Natural killer cell treated with Interleukin-12 subunit alpha and Interleukin-12 subunit beta and Interleukin-15 and Interleukin-18, amount 100 ng/mL, for 72 hours (primary cell): ENCODE results near the gene STPG3. TPM values are rescaled to one million over a fixed set of nuclear protein-coding genes. Genes with fewer than 3 reads are reported as not detected.
"Not testable (repeated sequence)": the region's sequence is repeated elsewhere in the genome, so short reads cannot be mapped to it uniquely, and the experiment has no call there.

ENCODE experiments used
- ATAC-seq, 2 donors: fragments of 150-1000 bp; cut with Tn5 transposase in 1 of 2; sonication (Bioruptor Pico), chemical (Tn5 transposase) in 1 of 2; 2 replicates each; pipeline ENCODE4 v1.10.0; 2021
- DNase-seq: peaks from one replicate; pipeline ENCODE4 v3.0.0; 2022; ENCODE audit warnings: low spot score
- H3K27ac Mint-ChIP-seq, 2 donors: 1 replicate in 1 of 2; 2 replicates in 1 of 2; pipeline ENCODE4 v1.8.0; 2022; ENCODE audit warnings: mixed read lengths in 2 of 2, mild to moderate bottlenecking in 1 of 2, moderate library complexity in 1 of 2
- H3K27me3 Mint-ChIP-seq, 2 donors: 1 replicate in 1 of 2; 2 replicates in 1 of 2; pipeline ENCODE4 v1.8.0; 2022; ENCODE audit warnings: mixed read lengths in 2 of 2
- H3K36me3 Mint-ChIP-seq: one replicate; pipeline ENCODE4 v1.8.0; 2022; ENCODE audit warnings: mixed read lengths
- H3K4me1 Mint-ChIP-seq, 2 donors: 1 replicate in 1 of 2; 2 replicates in 1 of 2; pipeline ENCODE4 v1.8.0; 2022; ENCODE audit warnings: low read depth in 2 of 2, mixed read lengths in 2 of 2, mild to moderate bottlenecking in 1 of 2
- H3K4me3 Mint-ChIP-seq: one replicate; pipeline ENCODE4 v1.8.0; 2022; ENCODE audit warnings: mixed read lengths
- H3K9me3 Mint-ChIP-seq: 2 replicates; pipeline ENCODE4 v1.8.0; 2022; ENCODE audit warnings: mixed read lengths
- total RNA-seq, 2 donors: library from RNA; stranded (reverse); gene quantifications; one replicate each; pipeline ENCODE4 v1.2.3, GENCODE V29; 2022

STPG3 gene
- total RNA-seq, 2 donors from 2014 or later: not detected

- H3K4me1 Mint-ChIP-seq: peaks cover 5 to 6% of the 10 kb centered on the region in 2 donors
- ATAC-seq: no peak
- no peak for DNase-seq
- H3K9me3 Mint-ChIP-seq: no peaks in the 10 kb centered on the region
- H3K36me3 Mint-ChIP-seq: no peaks in the 10 kb centered on the region
- peaks cover 0 to 6% of the 10 kb centered on the region in 2 donors for H3K27me3 Mint-ChIP-seq
- no peak overlapping the region for H3K27ac Mint-ChIP-seq
- no peak overlapping the region for H3K4me3 Mint-ChIP-seq
Measured at GRCh38 chr9:137234758-137235423, 16.2 kb upstream of the STPG3 start.

- H3K27me3 Mint-ChIP-seq: peaks cover 0 to 6% of the 10 kb centered on the region in 2 donors
- H3K4me3 Mint-ChIP-seq: no peak overlapping the region
- ATAC-seq: no peak
- H3K4me1 Mint-ChIP-seq: peaks cover 5 to 6% of the 10 kb centered on the region in 2 donors
- H3K9me3 Mint-ChIP-seq: no peaks in the 10 kb centered on the region
- no peak overlapping the region for H3K27ac Mint-ChIP-seq
- no peak for DNase-seq
- no peaks in the 10 kb centered on the region for H3K36me3 Mint-ChIP-seq
Measured at GRCh38 chr9:137235424-137236237, 15.5 kb upstream of the STPG3 start.

DNA sequence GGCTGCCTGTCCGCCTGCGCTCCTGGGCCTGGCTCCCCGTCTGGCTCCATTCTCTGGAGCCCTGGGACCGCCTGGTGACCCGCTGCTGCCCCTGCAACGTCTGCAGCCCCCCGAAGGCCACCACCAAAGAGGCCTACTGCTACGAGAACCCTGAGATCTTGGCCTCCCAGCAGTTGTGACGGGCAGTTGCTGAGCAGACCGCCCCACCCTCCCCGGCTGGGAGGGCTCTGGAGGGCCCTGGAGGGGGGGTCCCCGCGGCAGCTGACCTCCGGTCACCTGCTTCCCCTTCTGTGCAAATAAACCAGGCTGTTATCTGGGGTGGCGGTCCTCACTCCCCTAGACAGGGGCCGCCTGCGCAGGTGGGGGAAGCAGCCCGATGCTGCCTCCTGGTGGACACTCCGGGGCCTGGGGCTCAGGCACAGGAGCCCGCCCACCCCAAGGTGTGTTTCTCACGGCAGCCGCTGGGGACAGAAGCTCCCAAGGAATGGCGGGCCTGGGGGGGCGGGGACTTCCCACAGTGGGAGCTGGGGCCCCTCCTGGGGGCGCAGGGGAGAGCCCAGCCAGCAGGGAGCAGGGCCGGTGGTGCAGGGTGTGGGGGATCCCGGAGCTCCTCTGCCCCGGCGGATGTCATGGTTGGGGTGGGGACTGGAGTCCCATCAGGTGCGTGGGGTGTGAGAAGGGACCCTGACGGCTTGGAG lies 14.7 kb upstream of the STPG3 start:
- Mint-ChIP-seq H3K9me3 (no peaks in the 10 kb centered on the region), H3K27me3 (peaks cover 0 to 6% of the 10 kb centered on the region in 2 donors), H3K27ac (no peak overlapping the region), H3K36me3 (no peaks in the 10 kb centered on the region), H3K4me3 (no peak overlapping the region), H3K4me1 (peaks cover 5 to 9% of the 10 kb centered on the region in 2 donors)
- ATAC-seq (peak; percentile 20 to 21), DNase-seq (peak; percentile 87)

DNA sequence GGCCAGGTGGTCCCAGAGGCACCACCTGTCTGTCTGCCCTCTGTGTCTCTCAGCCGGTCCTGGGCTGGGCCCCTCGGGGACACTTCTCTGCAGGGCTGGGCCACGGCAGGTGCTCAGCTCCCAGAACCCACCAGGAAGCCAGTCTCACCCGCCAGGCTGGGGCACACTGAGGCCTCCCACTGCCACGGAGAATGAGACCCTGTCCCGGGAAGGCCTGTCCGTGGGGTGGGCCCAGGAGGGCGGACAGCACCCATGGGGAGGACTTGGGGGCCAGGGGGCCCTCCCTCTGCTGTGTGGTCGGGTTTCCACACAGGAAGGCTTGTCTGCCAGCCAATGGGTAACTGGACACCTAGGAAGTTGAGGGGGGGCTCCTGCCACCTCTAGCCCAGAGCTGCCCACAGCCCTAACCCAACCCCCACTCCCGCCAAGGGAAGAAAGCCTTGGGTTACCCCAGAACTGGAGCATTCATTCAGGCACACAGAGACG lies 14.1 kb upstream of the STPG3 start:
- Mint-ChIP-seq H3K9me3 (no peaks in the 10 kb centered on the region), H3K27ac (no peak overlapping the region), H3K4me1 (peaks cover 5 to 9% of the 10 kb centered on the region in 2 donors), H3K4me3 (no peak overlapping the region), H3K36me3 (no peaks in the 10 kb centered on the region), H3K27me3 (peaks cover 0 to 6% of the 10 kb centered on the region in 2 donors)
- ATAC-seq: no peak
- no peak for DNase-seq

DNA sequence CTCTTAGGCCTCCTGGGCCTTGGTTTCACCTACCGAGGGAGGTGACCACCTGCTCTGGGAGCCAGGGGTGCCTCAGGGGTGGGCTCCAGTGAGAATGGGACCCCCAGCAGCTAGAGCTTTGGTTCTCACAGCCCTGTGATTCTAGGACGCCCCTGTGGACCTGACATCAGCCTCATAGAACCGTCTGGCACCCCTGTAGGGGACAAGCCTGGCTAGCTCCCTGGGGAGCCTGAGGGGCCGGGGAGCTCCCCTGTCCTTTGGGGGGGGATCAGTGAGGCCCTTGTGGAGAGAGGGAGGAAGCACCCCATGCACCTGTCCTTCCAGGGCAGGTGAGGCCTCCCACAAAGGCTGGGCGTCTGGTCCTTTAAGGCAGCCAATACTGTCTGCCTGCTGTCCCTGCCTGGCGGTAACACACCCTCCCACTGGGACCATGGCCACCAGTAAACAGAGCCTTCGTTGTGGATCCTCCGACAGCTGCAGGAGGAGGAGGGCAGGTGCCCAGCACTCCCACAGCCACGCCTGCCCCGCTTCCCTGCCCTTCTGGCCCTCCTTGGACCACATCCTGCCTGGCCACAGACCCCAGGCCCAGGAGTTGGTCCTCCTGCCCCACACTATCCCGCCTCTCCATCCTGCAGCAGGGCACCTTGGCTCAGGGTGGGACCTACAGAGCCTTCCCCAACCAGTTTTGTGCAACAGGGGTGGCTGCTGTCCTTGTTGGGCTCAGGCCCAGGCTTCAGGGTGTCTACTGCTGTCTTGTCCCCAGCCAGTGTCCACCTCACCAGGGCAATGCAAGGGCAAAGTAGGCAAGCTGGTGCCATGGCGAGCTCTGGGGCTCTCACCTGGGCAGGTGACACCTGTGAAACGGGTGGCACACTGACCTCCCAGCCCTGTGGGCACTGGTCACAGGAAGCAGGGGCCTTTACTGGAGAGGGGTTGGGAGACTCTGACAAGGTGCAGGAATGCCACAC lies 13.0 kb upstream of the STPG3 start:
- H3K9me3 Mint-ChIP-seq: no peaks in the 10 kb centered on the region
- H3K4me1 Mint-ChIP-seq: peaks cover 10 to 18% of the 10 kb centered on the region in 2 donors
- no peak overlapping the region for H3K4me3 Mint-ChIP-seq
- H3K36me3 Mint-ChIP-seq: peaks cover 5% of the 10 kb centered on the region
- DNase-seq (no peak), ATAC-seq (no peak)
- H3K27me3 Mint-ChIP-seq: peaks cover 0 to 6% of the 10 kb centered on the region in 2 donors
- H3K27ac Mint-ChIP-seq: no peak overlapping the region

DNA sequence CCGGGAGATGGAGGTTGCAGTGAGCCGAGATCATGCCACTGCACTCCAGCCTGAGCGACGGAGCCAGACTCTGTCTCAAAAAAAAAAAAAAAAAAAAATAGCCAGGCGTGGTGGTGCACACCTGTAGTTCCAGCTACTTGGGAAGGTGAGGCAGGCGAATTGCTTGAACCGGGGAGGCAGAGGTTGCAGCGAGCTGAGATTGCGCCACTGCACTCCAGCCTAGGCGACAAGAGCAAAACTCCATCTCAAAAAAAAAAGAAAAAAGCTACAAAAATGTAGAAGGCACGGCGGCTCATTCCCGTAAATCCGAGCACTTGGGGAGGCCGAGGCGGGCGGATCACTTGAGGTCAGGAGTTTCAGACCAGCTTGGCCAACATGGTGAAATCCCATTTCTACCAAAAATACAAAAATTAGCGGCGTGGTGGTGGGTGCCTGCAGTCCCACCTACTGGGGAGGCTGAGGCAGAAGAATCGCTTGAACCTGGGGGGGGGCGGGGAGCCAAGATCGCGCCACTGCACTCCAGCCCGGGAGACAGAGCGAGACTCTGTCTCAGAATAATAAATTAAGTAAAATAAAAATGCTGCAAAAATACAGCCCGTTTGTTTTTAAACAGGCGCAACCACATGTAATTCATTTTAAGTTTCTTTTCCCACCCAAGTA lies 11.4 kb upstream of the STPG3 start:
- not testable (repeated sequence) for ATAC-seq, H3K9me3 Mint-ChIP-seq, H3K36me3 Mint-ChIP-seq, DNase-seq, H3K27me3 Mint-ChIP-seq
- H3K27ac Mint-ChIP-seq: peak overlapping the region; percentile 30 to 39
- H3K4me3 Mint-ChIP-seq: peak overlapping the region; percentile 68
- peaks cover 15 to 22% of the 10 kb centered on the region in 2 donors for H3K4me1 Mint-ChIP-seq

GRCh38 chr9:137240318-137240840 lies 10.7 kb upstream of the STPG3 start:
- peak; percentile 1 to 41 for ATAC-seq
- peak overlapping the region; percentile 81 to 92 for H3K27ac Mint-ChIP-seq
- peak overlapping the region; percentile 68 for H3K4me3 Mint-ChIP-seq
- peaks cover 5% of the 10 kb centered on the region for H3K36me3 Mint-ChIP-seq
- no peaks in the 10 kb centered on the region for H3K9me3 Mint-ChIP-seq
- H3K27me3 Mint-ChIP-seq: peaks cover 0 to under 1% of the 10 kb centered on the region in 2 donors
- DNase-seq: no peak
- H3K4me1 Mint-ChIP-seq: peaks cover 15 to 22% of the 10 kb centered on the region in 2 donors

- Mint-ChIP-seq H3K27me3 (no peaks in the 10 kb centered on the region), H3K36me3 (peaks cover 5% of the 10 kb centered on the region), H3K9me3 (no peaks in the 10 kb centered on the region)
Measured at GRCh38 chr9:137240841-137241489, 10.1 kb upstream of the STPG3 start, which contains the start of gene TUBB4B. Gene TUBB4B (plus strand): TSS chr9:137241287. CDS start chr9:137241361, 74 bp downstream.

GRCh38 chr9:137241490-137242268 lies 9.4 kb upstream of the STPG3 start:
- H3K4me1 Mint-ChIP-seq: peaks cover 15 to 22% of the 10 kb centered on the region in 2 donors
- H3K4me3 Mint-ChIP-seq: peak overlapping the region; percentile 88
- peak; percentile 86 for DNase-seq
- peaks cover 5% of the 10 kb centered on the region for H3K36me3 Mint-ChIP-seq
- H3K9me3 Mint-ChIP-seq: no peaks in the 10 kb centered on the region
- ATAC-seq: peak; percentile 51 to 67
- no peaks in the 10 kb centered on the region for H3K27me3 Mint-ChIP-seq
- peak overlapping the region; percentile 81 to 92 for H3K27ac Mint-ChIP-seq

More at GRCh38 chr9:137240841-137241489, 10.1 kb upstream of the STPG3 start, which contains the start of gene TUBB4B:
- Mint-ChIP-seq H3K27ac (peak within 1 kb of the TSS; percentile 81 to 92), H3K4me1 (peaks cover 15 to 22% of the 10 kb centered on the region in 2 donors), H3K4me3 (peak within 1 kb of the TSS; percentile 88)
- DNase-seq (peak; percentile 99), ATAC-seq (peak; percentile 85 to 87)

DNA sequence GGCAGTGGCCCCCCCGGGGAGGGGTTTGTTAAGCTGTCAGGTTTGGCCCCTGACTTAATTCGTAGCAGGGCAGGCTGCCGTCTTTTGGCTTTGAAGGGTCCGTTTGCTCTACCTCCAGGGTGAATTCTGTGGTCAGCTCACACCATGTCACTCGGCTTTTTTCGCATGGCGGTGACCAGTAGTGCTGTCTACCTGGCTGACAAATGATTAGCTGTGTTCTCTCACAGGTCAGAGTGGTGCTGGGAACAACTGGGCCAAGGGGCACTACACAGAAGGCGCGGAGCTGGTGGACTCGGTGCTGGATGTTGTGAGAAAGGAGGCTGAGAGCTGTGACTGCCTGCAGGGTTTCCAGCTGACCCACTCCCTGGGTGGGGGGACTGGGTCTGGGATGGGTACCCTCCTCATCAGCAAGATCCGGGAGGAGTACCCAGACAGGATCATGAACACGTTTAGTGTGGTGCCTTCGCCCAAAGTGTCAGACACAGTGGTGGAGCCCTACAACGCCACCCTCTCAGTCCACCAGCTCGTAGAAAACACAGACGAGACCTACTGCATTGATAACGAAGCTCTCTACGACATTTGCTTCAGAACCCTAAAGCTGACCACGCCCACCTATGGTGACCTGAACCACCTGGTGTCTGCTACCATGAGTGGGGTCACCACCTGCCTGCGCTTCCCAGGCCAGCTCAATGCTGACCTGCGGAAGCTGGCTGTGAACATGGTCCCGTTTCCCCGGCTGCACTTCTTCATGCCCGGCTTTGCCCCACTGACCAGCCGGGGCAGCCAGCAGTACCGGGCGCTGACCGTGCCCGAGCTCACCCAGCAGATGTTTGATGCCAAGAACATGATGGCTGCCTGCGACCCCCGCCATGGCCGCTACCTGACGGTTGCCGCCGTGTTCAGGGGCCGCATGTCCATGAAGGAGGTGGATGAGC lies 8.6 kb upstream of the STPG3 start:
- Mint-ChIP-seq H3K36me3 (peaks cover 5% of the 10 kb centered on the region), H3K9me3 (no peaks in the 10 kb centered on the region), H3K4me3 (peak overlapping the region; percentile 87), H3K27ac (peak overlapping the region; percentile 55 to 91), H3K4me1 (peaks cover 15 to 22% of the 10 kb centered on the region in 2 donors), H3K27me3 (no peaks in the 10 kb centered on the region)
- DNase-seq: no peak
- ATAC-seq: no peak
